Measurements from ENCODE around the gene PARK7. TPM values are rescaled to one million over a fixed set of nuclear protein-coding genes. Genes with fewer than 3 reads are reported as not detected.

The PARK7 gene
- total RNA-seq, 2 experiments from 2014 or later = 138 to 306 TPM

- POLR2A ChIA-PET = no interaction called here
- no peaks in the 10 kb centered on the region for H3K9me2 ChIP-seq (ENCODE audit: insufficient read depth, low read length)
- no peak overlapping the region for H3K27ac ChIP-seq (ENCODE audit: low read depth, low read length, poor library complexity, severe bottlenecking)
- no peaks in the 10 kb centered on the region for H3K36me3 ChIP-seq (ENCODE audit: insufficient read depth, low read length)
- H2AFZ ChIP-seq (ENCODE audit: low read length) = no peak overlapping the region
- no peak overlapping the region for H3K4me2 ChIP-seq (ENCODE audit: low read length)
- no TSS peak for BruUV-seq (replicated peaks)
- intact Hi-C loops (cut with micrococcal nuclease; ENCODE audit: unreplicated experiment) = no loop called here
- no peaks in the 10 kb centered on the region for H3K9me3 ChIP-seq (ENCODE audit: low read length)
- no peak overlapping the region for H3K4me3 ChIP-seq (ENCODE audit: low read depth, low read length, poor library complexity, severe bottlenecking)
- TF ChIP-seq, protein P1, sequence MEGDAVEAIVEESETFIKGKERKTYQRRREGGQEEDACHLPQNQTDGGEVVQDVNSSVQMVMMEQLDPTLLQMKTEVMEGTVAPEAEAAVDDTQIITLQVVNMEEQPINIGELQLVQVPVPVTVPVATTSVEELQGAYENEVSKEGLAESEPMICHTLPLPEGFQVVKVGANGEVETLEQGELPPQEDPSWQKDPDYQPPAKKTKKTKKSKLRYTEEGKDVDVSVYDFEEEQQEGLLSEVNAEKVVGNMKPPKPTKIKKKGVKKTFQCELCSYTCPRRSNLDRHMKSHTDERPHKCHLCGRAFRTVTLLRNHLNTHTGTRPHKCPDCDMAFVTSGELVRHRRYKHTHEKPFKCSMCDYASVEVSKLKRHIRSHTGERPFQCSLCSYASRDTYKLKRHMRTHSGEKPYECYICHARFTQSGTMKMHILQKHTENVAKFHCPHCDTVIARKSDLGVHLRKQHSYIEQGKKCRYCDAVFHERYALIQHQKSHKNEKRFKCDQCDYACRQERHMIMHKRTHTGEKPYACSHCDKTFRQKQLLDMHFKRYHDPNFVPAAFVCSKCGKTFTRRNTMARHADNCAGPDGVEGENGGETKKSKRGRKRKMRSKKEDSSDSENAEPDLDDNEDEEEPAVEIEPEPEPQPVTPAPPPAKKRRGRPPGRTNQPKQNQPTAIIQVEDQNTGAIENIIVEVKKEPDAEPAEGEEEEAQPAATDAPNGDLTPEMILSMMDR (conservative IDR thresholded peaks at IDR 0.05; ENCODE audit: low read length) = no peak
- no peak for TF ChIP-seq EZH2phosphoT487 (IDR thresholded peaks at IDR 0.05; ENCODE audit: borderline replicate concordance, low read depth, low read length)
- H4K20me1 ChIP-seq (ENCODE audit: insufficient read depth, low read length) = no peaks in the 10 kb centered on the region
- CTCF ChIA-PET (ENCODE audit: unreplicated experiment) = no interaction called here
- no peak for DNase-seq (ENCODE audit: low spot score)
- no peaks in the 10 kb centered on the region for H3K4me1 ChIP-seq (ENCODE audit: insufficient read depth, low read length, poor library complexity, severe bottlenecking)
- no peaks in the 10 kb centered on the region for H3K79me2 ChIP-seq (ENCODE audit: insufficient read depth, low read depth, low read length)
These were observed 28.9 kb upstream of the PARK7 start for GRCh38 chr1:7932524-7933138.

- no peak for TF ChIP-seq EZH2phosphoT487 (IDR thresholded peaks at IDR 0.05; ENCODE audit: borderline replicate concordance, low read depth, low read length)
- Histone ChIP-seq H4K20me1 (ENCODE audit: insufficient read depth, low read length) (no peaks in the 10 kb centered on the region), H3K79me2 (ENCODE audit: insufficient read depth, low read depth, low read length) (no peaks in the 10 kb centered on the region), H3K9me2 (ENCODE audit: insufficient read depth, low read length) (no peaks in the 10 kb centered on the region), H3K27ac (ENCODE audit: low read depth, low read length, poor library complexity, severe bottlenecking) (no peak overlapping the region), H3K4me3 (ENCODE audit: low read depth, low read length, poor library complexity, severe bottlenecking) (no peak overlapping the region), H3K4me1 (ENCODE audit: insufficient read depth, low read length, poor library complexity, severe bottlenecking) (no peaks in the 10 kb centered on the region), H2AFZ (ENCODE audit: low read length) (no peak overlapping the region), H3K9me3 (ENCODE audit: low read length) (no peaks in the 10 kb centered on the region), H3K4me2 (ENCODE audit: low read length) (no peak overlapping the region), H3K36me3 (ENCODE audit: insufficient read depth, low read length) (no peaks in the 10 kb centered on the region)
- ChIA-PET CTCF (ENCODE audit: unreplicated experiment) (no interaction called here), POLR2A (no interaction called here)
- DNase-seq (ENCODE audit: low spot score) = no peak
- no TSS peak for BruUV-seq (replicated peaks)
- intact Hi-C loops (cut with micrococcal nuclease; ENCODE audit: unreplicated experiment) = no loop called here
These were observed 23.4 kb upstream of the PARK7 start for GRCh38 chr1:7938070-7938469.

GRCh38 chr1:7940034-7940433 lies 21.5 kb upstream of the PARK7 start:
- Histone ChIP-seq H3K4me1 (ENCODE audit: insufficient read depth, low read length, poor library complexity, severe bottlenecking) (no peaks in the 10 kb centered on the region), H4K20me1 (ENCODE audit: insufficient read depth, low read length) (no peaks in the 10 kb centered on the region), H3K9me2 (ENCODE audit: insufficient read depth, low read length) (no peaks in the 10 kb centered on the region), H3K9me3 (ENCODE audit: low read length) (no peaks in the 10 kb centered on the region), H3K4me3 (ENCODE audit: low read depth, low read length, poor library complexity, severe bottlenecking) (no peak overlapping the region), H3K4me2 (ENCODE audit: low read length) (no peak overlapping the region), H3K79me2 (ENCODE audit: insufficient read depth, low read depth, low read length) (no peaks in the 10 kb centered on the region), H3K27ac (ENCODE audit: low read depth, low read length, poor library complexity, severe bottlenecking) (no peak overlapping the region), H2AFZ (ENCODE audit: low read length) (no peak overlapping the region), H3K36me3 (ENCODE audit: insufficient read depth, low read length) (no peaks in the 10 kb centered on the region)
- TF ChIP-seq, protein P1 (conservative IDR thresholded peaks at IDR 0.05; ENCODE audit: low read length) = no peak
- TF ChIP-seq EZH2phosphoT487 (IDR thresholded peaks at IDR 0.05; ENCODE audit: borderline replicate concordance, low read depth, low read length) = no peak
- BruUV-seq (replicated peaks) = no TSS peak
- intact Hi-C loops (cut with micrococcal nuclease; ENCODE audit: unreplicated experiment) = no loop called here
- no peak for DNase-seq (ENCODE audit: low spot score)
- ChIA-PET POLR2A (no interaction called here), CTCF (ENCODE audit: unreplicated experiment) (no interaction called here)
